HepG2 (cell line): ENCODE measurements around the gene PTS. TPM values are rescaled to one million over a fixed set of nuclear protein-coding genes. Genes with fewer than 3 reads are reported as not detected.

Experiments used
- CEBPB ChIP-seq: IDR thresholded peaks from 2 replicates; pipeline ENCODE4 v1.6.1; 2011; ENCODE audit warnings: low read depth, low read length, improper control_type of control experiment, borderline replicate concordance
- CEBPG ChIP-seq: IDR thresholded peaks from 2 replicates; pipeline ENCODE4 v1.6.1; 2016
- EP300 ChIP-seq, 3 experiments: sonication (generic) in 1 of 3; formaldehyde crosslinking in 1 of 3; IDR thresholded peaks; 2 replicates each; pipeline versions ENCODE4 v1.5.1 to v1.6.1; 2011 to 2020; ENCODE audit warnings: low read depth in 2 of 3, low read length in 2 of 3, borderline replicate concordance in 1 of 3, improper control_type of control experiment in 1 of 3, mild to moderate bottlenecking in 1 of 3, missing genetic modification reagents in 1 of 3, moderate library complexity in 1 of 3
- FOXP1 ChIP-seq, 2 experiments: fragments of 450-650 bp in 1 of 2; IDR thresholded peaks; 2 replicates each; pipeline ENCODE4 v1.6.1; 2017 to 2018; ENCODE audit warnings: antibody characterized with exemption in 1 of 2
- KAT8 ChIP-seq: IDR thresholded peaks from 2 replicates; pipeline ENCODE4 v1.6.1; 2016; ENCODE audit warnings: missing genetic modification reagents, missing compliant biosample characterization
- NCOA2 ChIP-seq: sonication (generic); formaldehyde crosslinking; IDR thresholded peaks from 2 replicates; pipeline ENCODE4 v1.8.0; 2022; ENCODE audit warnings: inconsistent platforms
- PAWR ChIP-seq: sonication (generic); formaldehyde crosslinking; IDR thresholded peaks from 2 replicates; pipeline ENCODE4 v1.4.0; 2020; ENCODE audit warnings: missing genetic modification reagents, mild to moderate bottlenecking, borderline replicate concordance
- PPARG ChIP-seq: conservative IDR thresholded peaks from 2 replicates; pipeline ENCODE4 v1.6.1; 2016; ENCODE audit warnings: missing biosample characterization, missing genetic modification reagents
- RARA ChIP-seq: IDR thresholded peaks from 2 replicates; pipeline ENCODE4 v1.6.1; 2016; ENCODE audit warnings: missing genetic modification reagents, missing compliant biosample characterization
- RFXAP ChIP-seq: sonication (generic); formaldehyde crosslinking; IDR thresholded peaks from 2 replicates; pipeline ENCODE4 v1.4.0; 2020; ENCODE audit warnings: missing genetic modification reagents, borderline replicate concordance
- SALL1 ChIP-seq: sonication (generic); formaldehyde crosslinking; IDR thresholded peaks from 2 replicates; pipeline ENCODE4 v1.8.0; 2022; ENCODE audit warnings: mild to moderate bottlenecking, missing genetic modification reagents
- SAP130 ChIP-seq: IDR thresholded peaks from 2 replicates; pipeline ENCODE4 v1.6.1; 2016; ENCODE audit warnings: low read depth
- SIN3A ChIP-seq: IDR thresholded peaks from 2 replicates; pipeline ENCODE4 v1.6.1; 2011; ENCODE audit warnings: low read depth, mild to moderate bottlenecking, control low read depth, low read length, borderline replicate concordance
- TBX2 ChIP-seq: sonication (generic); formaldehyde crosslinking; IDR thresholded peaks from 2 replicates; pipeline ENCODE4 v1.5.0; 2020; ENCODE audit warnings: missing genetic modification reagents, mild to moderate bottlenecking, borderline replicate concordance
- TEAD3 ChIP-seq: optimal IDR thresholded peaks from 2 replicates; pipeline ENCODE3; 2016; ENCODE audit warnings: borderline replicate concordance
- ZKSCAN8 ChIP-seq: IDR thresholded peaks from 2 replicates; pipeline ENCODE4 v1.6.1; 2016; ENCODE audit warnings: borderline replicate concordance, missing genetic modification reagents, missing compliant biosample characterization
- ZNF343 ChIP-seq: sonication (generic); formaldehyde crosslinking; IDR thresholded peaks from 2 replicates; pipeline ENCODE4 v1.4.0; 2020; ENCODE audit warnings: mild to moderate bottlenecking, missing genetic modification reagents
- ZNF543 ChIP-seq: sonication (generic); formaldehyde crosslinking; IDR thresholded peaks from 2 replicates; pipeline ENCODE4 v1.4.0; 2020; ENCODE audit warnings: mild to moderate bottlenecking, missing genetic modification reagents
- ZNF678 ChIP-seq: sonication (generic); formaldehyde crosslinking; IDR thresholded peaks from 2 replicates; pipeline ENCODE4 v1.4.0; 2020; ENCODE audit warnings: mild to moderate bottlenecking, missing genetic modification reagents
- polyA plus RNA-seq, 8 experiments: library from polyadenylated mRNA; depleted of rRNA in 3 of 8; stranded (reverse) in 7 of 8; unstranded in 1 of 8; fragments of >200 nt; fragmentation: Illumina TruSeq in 4 of 8; extraction: Trizol in 4 of 8; gene quantifications; 2 replicates each; pipeline versions ENCODE4 v1.2.1 to v1.2.3, GENCODE V29; 2011 to 2016; ENCODE audit warnings: low read depth in 4 of 8, missing spikeins in 1 of 8, mixed read lengths in 1 of 8; ENCODE audit not compliant: insufficient read depth in 1 of 8
- total RNA-seq, 5 experiments: library from RNA; depleted of rRNA; stranded (reverse); fragments of >200 nt; fragmentation: Illumina TruSeq; extraction: Trizol; gene quantifications; 2 replicates each; pipeline ENCODE4 v1.2.3, GENCODE V29; 2016; ENCODE audit warnings: low read depth in 1 of 5
- TF ChIP-seq, protein P1 (sequence below): sonication (generic); formaldehyde crosslinking; IDR thresholded peaks from 2 replicates; pipeline ENCODE4 v1.5.0; 2020; ENCODE audit warnings: missing genetic modification reagents
- TF ChIP-seq, protein P2 (sequence below): sonication (generic); formaldehyde crosslinking; IDR thresholded peaks from 2 replicates; pipeline ENCODE4 v1.5.1; 2020; ENCODE audit warnings: mild to moderate bottlenecking, missing genetic modification reagents, borderline replicate concordance
- TF ChIP-seq, protein P3 (sequence below): IDR thresholded peaks from 2 replicates; pipeline ENCODE4 v1.6.1; 2016; ENCODE audit warnings: low read depth

Gene PTS
- total and polyA plus RNA-seq, 2 of the 13 experiments (the other 11 are each of a cell fraction or from before 2014, with no cell fraction given): 33.6 to 49.3 TPM

DNA sequence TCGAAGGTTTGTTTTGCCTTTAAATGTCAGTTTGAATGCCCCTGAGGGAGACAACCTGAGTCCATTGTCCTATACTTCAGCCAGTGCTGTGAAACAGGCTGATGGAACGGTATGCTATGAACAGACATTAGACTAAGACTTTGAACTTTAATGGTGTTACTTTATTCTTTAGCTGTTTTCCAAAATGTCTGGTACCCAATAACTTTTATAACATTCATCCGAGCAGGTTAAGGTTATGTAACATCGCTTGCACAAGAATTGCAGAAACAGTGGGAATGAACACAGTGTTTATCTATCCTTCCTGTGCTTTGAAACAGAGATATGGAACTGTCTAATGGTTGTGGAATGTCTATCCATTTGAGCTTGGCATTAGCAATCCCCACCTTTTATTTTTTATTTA is 12.5 kb upstream of the PTS start (continued):
- TF ChIP-seq EP300 (IDR thresholded peaks at IDR 0.05; ENCODE audit: low read depth in 2 of 2, low read length in 2 of 2) (peak in 1 of 2 experiments; percentile 41; a peak in 1 of 4 replicates), EP300 (CRISPR knock-in tag; IDR thresholded peaks at IDR 0.05; ENCODE audit: borderline replicate concordance) (peak; percentile 39; the same call in 1 of the 2 replicates), FOXP1 (IDR thresholded peaks at IDR 0.05) (no peak), FOXP1 (CRISPR knock-in tag; IDR thresholded peaks at IDR 0.05) (peak; percentile 30; the same call in 1 of the 2 replicates), CEBPB (peak; percentile 79), PPARG (CRISPR knock-in tag) (no peak), NCOA2 (CRISPR knock-in tag) (peak; percentile 40; the same call in 1 of the 2 replicates), RARA (CRISPR knock-in tag) (peak; percentile 39), ZNF678 (CRISPR knock-in tag) (no peak), TEAD3 (CRISPR knock-in tag) (peak; percentile 58), KAT8 (CRISPR knock-in tag) (0 out of 2 replicates have a peak, but pooled peaks have one; percentile 21), ZNF343 (no peak), ZNF543 (CRISPR knock-in tag) (no peak), ZKSCAN8 (CRISPR knock-in tag) (no peak), TBX2 (CRISPR knock-in tag) (no peak), PAWR (CRISPR knock-in tag) (no peak), CEBPG (CRISPR knock-in tag) (peak; percentile 88), SIN3A (no peak), SAP130 (CRISPR knock-in tag) (peak; percentile 33; the same call in 1 of the 2 replicates), RFXAP (no peak), SALL1 (CRISPR knock-in tag) (no peak)
- TF ChIP-seq, protein P1, sequence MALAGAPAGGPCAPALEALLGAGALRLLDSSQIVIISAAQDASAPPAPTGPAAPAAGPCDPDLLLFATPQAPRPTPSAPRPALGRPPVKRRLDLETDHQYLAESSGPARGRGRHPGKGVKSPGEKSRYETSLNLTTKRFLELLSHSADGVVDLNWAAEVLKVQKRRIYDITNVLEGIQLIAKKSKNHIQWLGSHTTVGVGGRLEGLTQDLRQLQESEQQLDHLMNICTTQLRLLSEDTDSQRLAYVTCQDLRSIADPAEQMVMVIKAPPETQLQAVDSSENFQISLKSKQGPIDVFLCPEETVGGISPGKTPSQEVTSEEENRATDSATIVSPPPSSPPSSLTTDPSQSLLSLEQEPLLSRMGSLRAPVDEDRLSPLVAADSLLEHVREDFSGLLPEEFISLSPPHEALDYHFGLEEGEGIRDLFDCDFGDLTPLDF (CRISPR knock-in tag): no peak
- TF ChIP-seq, protein P2, sequence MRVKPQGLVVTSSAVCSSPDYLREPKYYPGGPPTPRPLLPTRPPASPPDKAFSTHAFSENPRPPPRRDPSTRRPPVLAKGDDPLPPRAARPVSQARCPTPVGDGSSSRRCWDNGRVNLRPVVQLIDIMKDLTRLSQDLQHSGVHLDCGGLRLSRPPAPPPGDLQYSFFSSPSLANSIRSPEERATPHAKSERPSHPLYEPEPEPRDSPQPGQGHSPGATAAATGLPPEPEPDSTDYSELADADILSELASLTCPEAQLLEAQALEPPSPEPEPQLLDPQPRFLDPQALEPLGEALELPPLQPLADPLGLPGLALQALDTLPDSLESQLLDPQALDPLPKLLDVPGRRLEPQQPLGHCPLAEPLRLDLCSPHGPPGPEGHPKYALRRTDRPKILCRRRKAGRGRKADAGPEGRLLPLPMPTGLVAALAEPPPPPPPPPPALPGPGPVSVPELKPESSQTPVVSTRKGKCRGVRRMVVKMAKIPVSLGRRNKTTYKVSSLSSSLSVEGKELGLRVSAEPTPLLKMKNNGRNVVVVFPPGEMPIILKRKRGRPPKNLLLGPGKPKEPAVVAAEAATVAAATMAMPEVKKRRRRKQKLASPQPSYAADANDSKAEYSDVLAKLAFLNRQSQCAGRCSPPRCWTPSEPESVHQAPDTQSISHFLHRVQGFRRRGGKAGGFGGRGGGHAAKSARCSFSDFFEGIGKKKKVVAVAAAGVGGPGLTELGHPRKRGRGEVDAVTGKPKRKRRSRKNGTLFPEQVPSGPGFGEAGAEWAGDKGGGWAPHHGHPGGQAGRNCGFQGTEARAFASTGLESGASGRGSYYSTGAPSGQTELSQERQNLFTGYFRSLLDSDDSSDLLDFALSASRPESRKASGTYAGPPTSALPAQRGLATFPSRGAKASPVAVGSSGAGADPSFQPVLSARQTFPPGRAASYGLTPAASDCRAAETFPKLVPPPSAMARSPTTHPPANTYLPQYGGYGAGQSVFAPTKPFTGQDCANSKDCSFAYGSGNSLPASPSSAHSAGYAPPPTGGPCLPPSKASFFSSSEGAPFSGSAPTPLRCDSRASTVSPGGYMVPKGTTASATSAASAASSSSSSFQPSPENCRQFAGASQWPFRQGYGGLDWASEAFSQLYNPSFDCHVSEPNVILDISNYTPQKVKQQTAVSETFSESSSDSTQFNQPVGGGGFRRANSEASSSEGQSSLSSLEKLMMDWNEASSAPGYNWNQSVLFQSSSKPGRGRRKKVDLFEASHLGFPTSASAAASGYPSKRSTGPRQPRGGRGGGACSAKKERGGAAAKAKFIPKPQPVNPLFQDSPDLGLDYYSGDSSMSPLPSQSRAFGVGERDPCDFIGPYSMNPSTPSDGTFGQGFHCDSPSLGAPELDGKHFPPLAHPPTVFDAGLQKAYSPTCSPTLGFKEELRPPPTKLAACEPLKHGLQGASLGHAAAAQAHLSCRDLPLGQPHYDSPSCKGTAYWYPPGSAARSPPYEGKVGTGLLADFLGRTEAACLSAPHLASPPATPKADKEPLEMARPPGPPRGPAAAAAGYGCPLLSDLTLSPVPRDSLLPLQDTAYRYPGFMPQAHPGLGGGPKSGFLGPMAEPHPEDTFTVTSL (CRISPR knock-in tag): peak; percentile 53; the same call in 1 of the 2 replicates
- TF ChIP-seq, protein P3, sequence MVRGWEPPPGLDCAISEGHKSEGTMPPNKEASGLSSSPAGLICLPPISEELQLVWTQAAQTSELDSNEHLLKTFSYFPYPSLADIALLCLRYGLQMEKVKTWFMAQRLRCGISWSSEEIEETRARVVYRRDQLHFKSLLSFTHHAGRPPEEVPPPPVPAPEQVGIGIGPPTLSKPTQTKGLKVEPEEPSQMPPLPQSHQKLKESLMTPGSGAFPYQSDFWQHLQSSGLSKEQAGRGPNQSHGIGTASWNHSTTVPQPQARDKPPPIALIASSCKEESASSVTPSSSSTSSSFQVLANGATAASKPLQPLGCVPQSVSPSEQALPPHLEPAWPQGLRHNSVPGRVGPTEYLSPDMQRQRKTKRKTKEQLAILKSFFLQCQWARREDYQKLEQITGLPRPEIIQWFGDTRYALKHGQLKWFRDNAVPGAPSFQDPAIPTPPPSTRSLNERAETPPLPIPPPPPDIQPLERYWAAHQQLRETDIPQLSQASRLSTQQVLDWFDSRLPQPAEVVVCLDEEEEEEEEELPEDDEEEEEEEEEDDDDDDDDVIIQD (CRISPR knock-in tag): 0 out of 2 replicates have a peak, but pooled peaks have one; percentile 27
